GM10266 (cell line): ENCODE results near the gene TESK2.

Source experiments
- DNase-seq: peaks from one replicate; pipeline ENCODE4 v3.0.0; 2012; ENCODE audit errors: extremely low spot score
- CTCF ChIP-seq: IDR thresholded peaks from 2 replicates; pipeline ENCODE4 v1.5.1; 2012; ENCODE audit warnings: mild to moderate bottlenecking, low read depth; ENCODE audit not compliant: control insufficient read depth, insufficient read depth; ENCODE audit errors: missing control alignments

TESK2 gene

GRCh38 chr1:45503462-45504360 lies 12.7 kb upstream of the TESK2 start:
- no peak for DNase-seq
- no peak for TF ChIP-seq CTCF

GRCh38 chr1:45501505-45501859 lies 10.5 kb upstream of the TESK2 start:
- TF ChIP-seq CTCF, result no peak
- DNase-seq, result no peak

GRCh38 chr1:45499415-45499769 lies 8.4 kb upstream of the TESK2 start:
- TF ChIP-seq CTCF, result no peak
- no peak for DNase-seq

GRCh38 chr1:45498279-45498678 lies 7.3 kb upstream of the TESK2 start:
- no peak for TF ChIP-seq CTCF

GRCh38 chr1:45493116-45493697 lies 2.2 kb upstream of the TESK2 start:
- peak; percentile 67 for TF ChIP-seq CTCF
- peak; percentile 72 for DNase-seq

More at GRCh38 chr1:45498279-45498678, 7.3 kb upstream of the TESK2 start:
- no peak for DNase-seq

GRCh38 chr1:45492691-45493090 lies 1.7 kb upstream of the TESK2 start:
- DNase-seq, result no peak
- no peak for TF ChIP-seq CTCF
